Measurements from ENCODE around the gene AASDHPPT. TPM values are rescaled to one million over a fixed set of nuclear protein-coding genes. Genes with fewer than 3 reads are reported as not detected.
"Not testable (repeated sequence)": the region's sequence is repeated elsewhere in the genome, so short reads cannot be mapped to it uniquely, and the experiment has no call there.

The AASDHPPT gene
- total RNA-seq, 1 donor from 2014 or later, result 17.6 TPM

DNA sequence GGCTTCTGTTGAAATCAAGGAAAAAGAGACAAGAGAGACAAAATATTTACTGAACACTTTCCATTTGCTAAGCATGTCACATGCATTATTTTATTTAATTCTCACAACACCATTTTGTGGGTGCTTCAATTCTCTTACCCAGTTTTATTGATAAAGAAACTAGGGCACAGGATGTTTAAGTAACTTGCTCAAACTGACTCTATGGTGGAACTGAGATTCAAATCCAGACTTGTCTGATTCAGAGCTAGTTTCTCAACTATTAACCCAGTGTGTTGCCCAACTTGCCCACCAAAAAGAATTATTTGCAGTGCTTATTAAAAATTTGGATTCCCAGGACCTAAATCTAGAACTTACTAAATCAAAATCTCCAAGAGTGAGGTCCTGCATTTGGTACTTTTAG is 33.9 kb upstream of the AASDHPPT start:
- Histone ChIP-seq H3K36me3 (no peaks in the 10 kb centered on the region), H3K4me3 (no peak overlapping the region), H3K27ac (no peak overlapping the region), H3K27me3 (no peaks in the 10 kb centered on the region), H3K4me1 (no peaks in the 10 kb centered on the region), H3K9me3 (no peaks in the 10 kb centered on the region)
- intact Hi-C loops (cut with DNase I), result no loop called here
- TF ChIP-seq, protein P1, sequence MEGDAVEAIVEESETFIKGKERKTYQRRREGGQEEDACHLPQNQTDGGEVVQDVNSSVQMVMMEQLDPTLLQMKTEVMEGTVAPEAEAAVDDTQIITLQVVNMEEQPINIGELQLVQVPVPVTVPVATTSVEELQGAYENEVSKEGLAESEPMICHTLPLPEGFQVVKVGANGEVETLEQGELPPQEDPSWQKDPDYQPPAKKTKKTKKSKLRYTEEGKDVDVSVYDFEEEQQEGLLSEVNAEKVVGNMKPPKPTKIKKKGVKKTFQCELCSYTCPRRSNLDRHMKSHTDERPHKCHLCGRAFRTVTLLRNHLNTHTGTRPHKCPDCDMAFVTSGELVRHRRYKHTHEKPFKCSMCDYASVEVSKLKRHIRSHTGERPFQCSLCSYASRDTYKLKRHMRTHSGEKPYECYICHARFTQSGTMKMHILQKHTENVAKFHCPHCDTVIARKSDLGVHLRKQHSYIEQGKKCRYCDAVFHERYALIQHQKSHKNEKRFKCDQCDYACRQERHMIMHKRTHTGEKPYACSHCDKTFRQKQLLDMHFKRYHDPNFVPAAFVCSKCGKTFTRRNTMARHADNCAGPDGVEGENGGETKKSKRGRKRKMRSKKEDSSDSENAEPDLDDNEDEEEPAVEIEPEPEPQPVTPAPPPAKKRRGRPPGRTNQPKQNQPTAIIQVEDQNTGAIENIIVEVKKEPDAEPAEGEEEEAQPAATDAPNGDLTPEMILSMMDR (IDR thresholded peaks at IDR 0.05), result no peak
- no peak for DNase-seq (ENCODE audit: low spot score in 2 of 2)

- intact Hi-C loops (cut with DNase I), result no loop called here
- TF ChIP-seq, protein P1 (IDR thresholded peaks at IDR 0.05), result no peak
- no peaks in the 10 kb centered on the region for H3K27me3 ChIP-seq
- no peaks in the 10 kb centered on the region for H3K9me3 ChIP-seq
- H3K4me3 ChIP-seq, result no peak overlapping the region
- H3K27ac ChIP-seq, result no peak overlapping the region
- DNase-seq (ENCODE audit: low spot score in 2 of 2), result no peak
- no peaks in the 10 kb centered on the region for H3K4me1 ChIP-seq
- H3K36me3 ChIP-seq, result no peaks in the 10 kb centered on the region
Measured at GRCh38 chr11:106047631-106048030, 29.8 kb upstream of the AASDHPPT start.

DNA sequence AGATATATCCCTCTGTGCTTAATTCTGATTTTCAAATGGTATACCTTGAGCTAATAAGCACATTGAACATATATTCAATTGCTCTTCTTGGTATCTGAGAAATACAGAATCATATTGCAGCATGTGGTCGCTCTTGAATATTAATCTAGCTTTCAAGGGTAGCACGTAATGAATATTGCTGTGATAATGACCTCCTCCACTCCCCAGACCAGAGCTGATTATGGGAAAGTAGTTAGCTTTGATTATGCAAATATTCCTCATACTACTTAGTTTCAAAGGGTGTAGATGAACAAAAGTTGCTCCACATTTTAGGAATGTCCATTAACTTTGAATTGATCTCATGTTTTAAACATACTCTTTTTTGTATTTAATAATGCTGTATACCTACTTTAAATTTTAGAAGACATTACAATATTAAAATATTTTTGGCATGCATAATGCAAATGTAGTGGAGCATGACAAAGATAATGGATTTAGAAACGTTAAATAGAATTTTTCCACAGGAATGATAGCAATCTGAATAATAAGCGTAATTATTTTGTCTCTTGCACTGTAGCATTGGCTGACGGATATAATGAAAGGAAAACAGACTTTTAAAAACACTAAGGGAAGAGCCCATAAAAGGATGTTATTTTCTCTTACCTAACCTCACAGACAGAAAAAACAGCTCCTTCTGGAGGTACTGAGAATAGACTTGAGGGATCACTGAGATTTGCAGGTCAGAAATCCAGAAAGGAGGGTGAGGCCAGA is 27.6 kb upstream of the AASDHPPT start:
- intact Hi-C loops (cut with DNase I), result no loop called here
- Histone ChIP-seq H3K36me3 (no peaks in the 10 kb centered on the region), H3K4me3 (no peak overlapping the region), H3K4me1 (no peaks in the 10 kb centered on the region), H3K9me3 (no peaks in the 10 kb centered on the region), H3K27ac (no peak overlapping the region), H3K27me3 (no peaks in the 10 kb centered on the region)
- TF ChIP-seq, protein P1 (IDR thresholded peaks at IDR 0.05), result no peak
- no peak for DNase-seq (ENCODE audit: low spot score in 2 of 2)

GRCh38 chr11:106051103-106051502 is 26.4 kb upstream of the AASDHPPT start:
- TF ChIP-seq, protein P1 (IDR thresholded peaks at IDR 0.05), result no peak
- intact Hi-C loops (cut with DNase I), result no loop called here
- H3K27ac ChIP-seq, result no peak overlapping the region
- H3K4me1 ChIP-seq, result no peaks in the 10 kb centered on the region
- H3K9me3 ChIP-seq, result no peaks in the 10 kb centered on the region
- H3K27me3 ChIP-seq, result no peaks in the 10 kb centered on the region
- H3K4me3 ChIP-seq, result no peak overlapping the region
- H3K36me3 ChIP-seq, result no peaks in the 10 kb centered on the region
- DNase-seq (ENCODE audit: low spot score in 2 of 2), result no peak

- H3K27me3 ChIP-seq; H3K27ac ChIP-seq; H3K4me3 ChIP-seq; H3K9me3 ChIP-seq; intact Hi-C loops (cut with DNase I); DNase-seq (ENCODE audit: low spot score in 2 of 2); H3K4me1 ChIP-seq: not testable (repeated sequence)
- H3K36me3 ChIP-seq, result peaks cover 0 to 12% of the 10 kb centered on the region in 2 donors
Measured at GRCh38 chr11:106058377-106058776, 19.1 kb upstream of the AASDHPPT start.

- intact Hi-C loops (cut with DNase I), result no loop called here
- DNase-seq (ENCODE audit: low spot score in 2 of 2), result no peak
- TF ChIP-seq, protein P1 (IDR thresholded peaks at IDR 0.05), result no peak
- Histone ChIP-seq H3K4me3 (no peak overlapping the region), H3K36me3 (peaks cover 0 to 12% of the 10 kb centered on the region in 2 donors), H3K9me3 (no peaks in the 10 kb centered on the region), H3K27me3 (no peaks in the 10 kb centered on the region), H3K4me1 (no peaks in the 10 kb centered on the region), H3K27ac (no peak overlapping the region)
Measured at GRCh38 chr11:106059617-106060016, 17.8 kb upstream of the AASDHPPT start.

Measured in ascending aorta (tissue), 2 donors.